ENCODE measurements around the gene PRSS33. TPM values are rescaled to one million over a fixed set of nuclear protein-coding genes. Genes with fewer than 3 reads are reported as not detected.

Gene PRSS33
- total and polyA plus RNA-seq, 2 of the 8 experiments (the other 6 are each of a cell fraction or from before 2014, with no cell fraction given), result 0.09 TPM; not detected in 1

- H3K4me3 ChIP-seq (ENCODE audit: extremely low read depth in 1 of 4, insufficient read depth in 2 of 4, low read depth in 3 of 4, low read length in 4 of 4), result no peak overlapping the region
- peaks cover 3 to 48% of the 10 kb centered on the region in 2 experiments; a peak in 2 of 4 replicates for H3K79me2 ChIP-seq (ENCODE audit: control insufficient read depth in 1 of 2, insufficient read depth in 2 of 2, low read length in 2 of 2)
- no peak overlapping the region for H2AFZ ChIP-seq (ENCODE audit: low read length)
- POLR2A ChIA-PET (ENCODE audit: partially characterized antibody), result interaction anchor here (0.9 to 6.9 kb wide), 9 partner anchors 8 to 42 kb away, joined by 3 to 140 read pairs (median 3); partner anchors contain the start of genes ELOB and SRRM2
- FAIRE-seq (no peak), DNase-seq (ENCODE audit: low read depth in 1 of 2, low spot score in 2 of 2) (no peak)
- H2BK12ac ChIP-seq (ENCODE audit: low read depth, low read length), result no peak overlapping the region
- H3K23ac ChIP-seq (ENCODE audit: insufficient read length), result no peak overlapping the region
- WGBS, 2 experiments (ENCODE audit: extremely low coverage in 1 of 2, insufficient coverage in 1 of 2, insufficient read length in 1 of 2, insufficient replicate concordance in 2 of 2, low coverage in 1 of 2, low lambda C conversion rate in 2 of 2, missing lambda C conversion rate in 1 of 2), result 94% methylated on average over 31 of the region's 32 CpGs; no CpG with 5 or more reads in 1 of the 2 experiments
- H2BK15ac ChIP-seq (ENCODE audit: low read length), result no peak overlapping the region
- H2BK20ac ChIP-seq (ENCODE audit: low read length), result no peak overlapping the region
- peaks cover 0 to 3% (median under 1%) of the 10 kb centered on the region in 4 experiments; a peak in 3 of 7 replicates for H3K4me1 ChIP-seq (replicated peaks in 1 of 4; ENCODE audit: control insufficient read depth in 3 of 4, insufficient read depth in 4 of 4, low read length in 3 of 4)
- no peak overlapping the region for H3K18ac ChIP-seq (ENCODE audit: extremely low read depth, low read length)
- H2BK120ac ChIP-seq (replicated peaks; ENCODE audit: low read depth, low read length), result no peak overlapping the region
- no peak overlapping the region for H3K4me2 ChIP-seq (ENCODE audit: insufficient read depth in 1 of 2, low read depth in 2 of 2, low read length in 2 of 2)
- peaks cover 59 to 91% (median 74%) of the 10 kb centered on the region in 4 experiments for H3K36me3 ChIP-seq (ENCODE audit: control insufficient read depth in 2 of 4, insufficient read depth in 4 of 4, low read length in 3 of 4)
- no peak overlapping the region for H4K8ac ChIP-seq (ENCODE audit: extremely low read depth, insufficient read depth, low read length)
- H3K14ac ChIP-seq (ENCODE audit: insufficient read length), result no peak overlapping the region
- no peak overlapping the region for H3K9ac ChIP-seq (replicated peaks in 1 of 4; ENCODE audit: extremely low read depth in 1 of 4, low read depth in 3 of 4, low read length in 3 of 4)
- 0 out of 2 replicates have a peak overlapping the region, but pooled peaks have one; percentile 16 for H3K27ac ChIP-seq (ENCODE audit: low read depth, low read length)
- H3K9me3 ChIP-seq (ENCODE audit: insufficient read depth in 2 of 2, low read depth in 1 of 2, low read length in 1 of 2), result no peaks in the 10 kb centered on the region; a peak in 1 of 4 replicates
- no peaks in the 10 kb centered on the region for H3K27me3 ChIP-seq (replicated peaks in 1 of 4; ENCODE audit: control insufficient read depth in 3 of 4, extremely low read depth in 1 of 4, insufficient read depth in 3 of 4, low read length in 3 of 4)
- H3K79me1 ChIP-seq (ENCODE audit: low read depth, low read length), result peaks cover 7% of the 10 kb centered on the region
- no peak overlapping the region for H2AK5ac ChIP-seq (ENCODE audit: low read depth, low read length)
- CTCF ChIA-PET (ENCODE audit: partially characterized antibody), result interaction anchor here (0.9 to 2.0 kb wide), 4 partner anchors 12 to 98 kb away, joined by 3 to 6 read pairs (median 3); no protein-coding TSS in a partner anchor
- H3K56ac ChIP-seq (replicated peaks; ENCODE audit: insufficient read length, low read depth, low read length), result no peak overlapping the region
- H4K5ac ChIP-seq (ENCODE audit: insufficient read length, low read depth, low read length), result no peak overlapping the region
- no peak overlapping the region for H3K4ac ChIP-seq (replicated peaks; ENCODE audit: insufficient read length, low read depth, low read length)
- peaks cover 34 to 52% of the 10 kb centered on the region in 2 experiments for H4K20me1 ChIP-seq (replicated peaks in 1 of 2; ENCODE audit: control insufficient read depth in 1 of 2, insufficient read depth in 2 of 2, low read length in 2 of 2)
- H3K23me2 ChIP-seq (ENCODE audit: low read depth, low read length), result no peaks in the 10 kb centered on the region
- no peak overlapping the region for H4K91ac ChIP-seq (replicated peaks; ENCODE audit: insufficient read length, low read length)
- H2BK5ac ChIP-seq (ENCODE audit: low read depth, low read length), result peak overlapping the region; percentile 55; the same call in 1 of the 2 replicates
- TF ChIP-seq USF2 (IDR thresholded peaks at IDR 0.05; ENCODE audit: low read length) (no peak), CTCF (IDR thresholded peaks at IDR 0.05; ENCODE audit: control extremely low read depth in 1 of 3, insufficient read depth in 1 of 3, low read depth in 1 of 3, low read length in 3 of 3) (peak; percentile 15 to 34 (median 22)), TAF1 (IDR thresholded peaks at IDR 0.05; ENCODE audit: low read depth, low read length) (no peak), SRF (IDR thresholded peaks at IDR 0.05; ENCODE audit: low read depth, low read length) (no peak), POU5F1 (IDR thresholded peaks at IDR 0.05; ENCODE audit: low read depth, low read length) (no peak), POLR2A (IDR thresholded peaks at IDR 0.05; ENCODE audit: control extremely low read depth in 1 of 2, low read depth in 2 of 2, low read length in 2 of 2) (peak in 1 of 2 experiments; percentile 66; a peak in 2 of 3 replicates), MAFK (IDR thresholded peaks at IDR 0.05; ENCODE audit: low read depth, low read length) (no peak), BRCA1 (IDR thresholded peaks at IDR 0.05; ENCODE audit: low read depth, low read length) (no peak)
Observed at GRCh38 chr16:2770057-2770951, 17.1 kb downstream of the PRSS33 start.
